ENCODE data around the gene TMEM270. TPM values are rescaled to one million over a fixed set of nuclear protein-coding genes. Genes with fewer than 3 reads are reported as not detected.
A peak's percentile ranks its signal among the peaks of the same experiment; 100 is the strongest.
"Not testable (repeated sequence)": the region's sequence is repeated elsewhere in the genome, so short reads cannot be mapped to it uniquely, and the experiment has no call there.

Gene TMEM270
- total RNA-seq, 6 donors from 2014 or later: not detected

DNA sequence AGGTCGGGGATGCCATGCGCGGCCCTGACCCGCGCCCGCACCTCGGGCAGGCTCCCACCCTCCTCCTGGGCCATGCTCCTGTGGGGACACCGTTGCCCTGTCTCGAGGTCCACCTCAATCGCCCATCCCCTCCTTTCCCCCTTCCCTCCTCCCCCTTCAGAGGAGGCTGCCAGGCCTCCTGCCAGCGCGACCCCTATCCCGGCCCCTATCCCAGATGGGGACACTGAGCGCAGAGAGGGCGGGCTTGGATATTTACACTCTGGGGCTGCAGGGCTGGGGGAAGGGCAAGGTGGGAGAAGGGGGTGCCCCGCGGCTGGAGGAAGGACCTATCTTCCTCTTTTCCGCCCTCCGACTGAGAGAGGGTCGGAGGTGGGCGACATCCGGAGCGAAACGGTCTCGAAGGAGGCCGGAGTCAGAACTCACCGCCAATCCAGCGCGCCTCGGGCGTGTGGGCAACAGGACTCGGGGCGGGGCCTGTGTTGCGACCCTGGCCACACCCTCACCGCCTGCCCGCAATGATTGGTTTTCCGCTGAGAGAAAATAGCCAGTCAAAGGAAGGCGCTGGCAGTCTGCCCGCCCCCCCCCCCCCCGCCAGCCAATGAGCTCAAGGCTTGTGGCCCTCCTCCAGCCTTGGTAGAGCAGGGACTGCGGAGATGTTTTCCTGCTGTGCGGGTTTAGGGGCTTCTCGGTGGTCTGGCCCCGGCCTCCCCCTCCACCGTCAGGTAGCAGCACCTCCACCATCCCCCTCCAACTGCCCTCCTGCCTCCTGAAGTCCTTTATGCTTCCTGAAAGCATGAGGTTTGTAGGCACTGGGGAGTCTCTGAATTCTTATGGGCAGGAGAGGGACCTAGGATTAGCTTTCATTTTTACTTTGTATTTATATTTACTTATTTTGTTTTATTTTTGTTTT, 18.6 kb upstream of the TMEM270 start, which contains the start of gene METTL27:
METTL27 (minus strand) TSS at position 450 of the 910 bp plus-strand sequence; CDS start at position 74, 376 bp downstream.
- H3K36me3 ChIP-seq: no peaks in the 10 kb centered on the region
- no peaks in the 10 kb centered on the region for H3K27me3 ChIP-seq
- H3K4me1 ChIP-seq: peaks cover 6 to 32% (median 15%) of the 10 kb centered on the region in 4 donors
- H3K4me3 ChIP-seq: peak within 1 kb of the TSS; percentile 52 to 65 (median 60)
- TF ChIP-seq POLR2AphosphoS5 (IDR thresholded peaks at IDR 0.05) (peak in 1 of 2 donors; percentile 80), POLR2A (IDR thresholded peaks at IDR 0.05) (peak in 2 of 4 donors; percentile 60 to 82), EP300 (IDR thresholded peaks at IDR 0.05) (no peak)
- WGBS, 2 donors: 4 to 12% methylated on average over 6 to 29 of the region's 45 CpGs
- H3K9me3 ChIP-seq: no peaks in the 10 kb centered on the region
- DNase-seq (peak; percentile 94 to 96), ATAC-seq (ENCODE audit: low FRiP score in 2 of 2) (peak; percentile 94 to 95)
- peak within 1 kb of the TSS; percentile 60 to 90 (median 76) for H3K27ac ChIP-seq

- TF ChIP-seq POLR2AphosphoS5 (IDR thresholded peaks at IDR 0.05) (no peak), POLR2A (IDR thresholded peaks at IDR 0.05) (no peak), EP300 (IDR thresholded peaks at IDR 0.05) (peak in 1 of 4 donors; percentile 27)
- TF ChIP-seq, protein P1, sequence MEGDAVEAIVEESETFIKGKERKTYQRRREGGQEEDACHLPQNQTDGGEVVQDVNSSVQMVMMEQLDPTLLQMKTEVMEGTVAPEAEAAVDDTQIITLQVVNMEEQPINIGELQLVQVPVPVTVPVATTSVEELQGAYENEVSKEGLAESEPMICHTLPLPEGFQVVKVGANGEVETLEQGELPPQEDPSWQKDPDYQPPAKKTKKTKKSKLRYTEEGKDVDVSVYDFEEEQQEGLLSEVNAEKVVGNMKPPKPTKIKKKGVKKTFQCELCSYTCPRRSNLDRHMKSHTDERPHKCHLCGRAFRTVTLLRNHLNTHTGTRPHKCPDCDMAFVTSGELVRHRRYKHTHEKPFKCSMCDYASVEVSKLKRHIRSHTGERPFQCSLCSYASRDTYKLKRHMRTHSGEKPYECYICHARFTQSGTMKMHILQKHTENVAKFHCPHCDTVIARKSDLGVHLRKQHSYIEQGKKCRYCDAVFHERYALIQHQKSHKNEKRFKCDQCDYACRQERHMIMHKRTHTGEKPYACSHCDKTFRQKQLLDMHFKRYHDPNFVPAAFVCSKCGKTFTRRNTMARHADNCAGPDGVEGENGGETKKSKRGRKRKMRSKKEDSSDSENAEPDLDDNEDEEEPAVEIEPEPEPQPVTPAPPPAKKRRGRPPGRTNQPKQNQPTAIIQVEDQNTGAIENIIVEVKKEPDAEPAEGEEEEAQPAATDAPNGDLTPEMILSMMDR (IDR thresholded peaks at IDR 0.05): no peak
- peaks cover 6 to 29% (median 15%) of the 10 kb centered on the region in 4 donors for H3K4me1 ChIP-seq
- no peaks in the 10 kb centered on the region for H3K27me3 ChIP-seq
- peak overlapping the region in 2 of 4 donors; percentile 9 to 40 for H3K27ac ChIP-seq
- no peak for DNase-seq
- no peaks in the 10 kb centered on the region for H3K36me3 ChIP-seq
- H3K9me3 ChIP-seq: no peaks in the 10 kb centered on the region
- 19 to 33% methylated on average over 9 of the region's 9 CpGs for WGBS, 2 donors
- ATAC-seq (ENCODE audit: low FRiP score in 2 of 2): no peak
- no peak overlapping the region for H3K4me3 ChIP-seq
These were observed 16.8 kb upstream of the TMEM270 start for GRCh38 chr7:73844131-73844547.

- peak in 1 of 2 donors; percentile 63 for ATAC-seq (ENCODE audit: low FRiP score in 2 of 2)
- no peak for DNase-seq
These were observed 16.0 kb upstream of the TMEM270 start for GRCh38 chr7:73844848-73845460.

GRCh38 chr7:73845701-73846195, 15.2 kb upstream of the TMEM270 start:
- H3K4me1 ChIP-seq: peaks cover 8 to 33% (median 19%) of the 10 kb centered on the region in 4 donors
- not testable (repeated sequence) for H3K27ac ChIP-seq; H3K9me3 ChIP-seq; H3K4me3 ChIP-seq; ATAC-seq (ENCODE audit: low FRiP score in 2 of 2); H3K27me3 ChIP-seq; DNase-seq; H3K36me3 ChIP-seq
- TF ChIP-seq POLR2A (IDR thresholded peaks at IDR 0.05): peak in 1 of 4 donors; percentile 44
- 67 to 72% methylated on average over 12 of the region's 12 CpGs for WGBS, 2 donors

More at GRCh38 chr7:73844848-73845460, 16.0 kb upstream of the TMEM270 start:
- Histone ChIP-seq H3K36me3 (no peaks in the 10 kb centered on the region), H3K4me3 (no peak overlapping the region), H3K4me1 (peaks cover 6 to 29% (median 15%) of the 10 kb centered on the region in 4 donors), H3K9me3 (no peaks in the 10 kb centered on the region), H3K27me3 (no peaks in the 10 kb centered on the region), H3K27ac (no peak overlapping the region)
- 85 to 86% methylated on average over 13 of the region's 13 CpGs for WGBS, 2 donors
- TF ChIP-seq, protein P1 (IDR thresholded peaks at IDR 0.05): no peak
- TF ChIP-seq POLR2A (IDR thresholded peaks at IDR 0.05) (no peak), POLR2AphosphoS5 (IDR thresholded peaks at IDR 0.05) (no peak), EP300 (IDR thresholded peaks at IDR 0.05) (no peak)

GRCh38 chr7:73847941-73848723, 12.8 kb upstream of the TMEM270 start:
- no peak for DNase-seq
- H3K9me3 ChIP-seq: no peaks in the 10 kb centered on the region
- no peaks in the 10 kb centered on the region for H3K27me3 ChIP-seq

More at GRCh38 chr7:73847941-73848723, 12.8 kb upstream of the TMEM270 start:
- TF ChIP-seq POLR2A (IDR thresholded peaks at IDR 0.05) (no peak), EP300 (IDR thresholded peaks at IDR 0.05) (no peak), POLR2AphosphoS5 (IDR thresholded peaks at IDR 0.05) (no peak)
- TF ChIP-seq, protein P1 (IDR thresholded peaks at IDR 0.05): no peak
- no peaks in the 10 kb centered on the region for H3K36me3 ChIP-seq
- 94% methylated on average over 10 of the region's 10 CpGs for WGBS, 2 donors
- ATAC-seq (ENCODE audit: low FRiP score in 2 of 2): no peak
- H3K4me1 ChIP-seq: peaks cover 12 to 29% (median 25%) of the 10 kb centered on the region in 4 donors
- no peak overlapping the region for H3K4me3 ChIP-seq
- no peak overlapping the region for H3K27ac ChIP-seq
